ENCODE measurements around the gene NTSR2. TPM values are rescaled to one million over a fixed set of nuclear protein-coding genes. Genes with fewer than 3 reads are reported as not detected.

NTSR2 gene
- total and polyA plus RNA-seq, 2 of the 8 experiments (the other 6 are each of a cell fraction or from before 2014, with no cell fraction given): 0.05 TPM; not detected in 1

GRCh38 chr2:11683476-11683875 lies 13.5 kb upstream of the NTSR2 start:
- Histone ChIP-seq H3K9me3 (ENCODE audit: insufficient read depth in 2 of 2, low read depth in 1 of 2, low read length in 1 of 2) (no peaks in the 10 kb centered on the region), H4K5ac (ENCODE audit: insufficient read length, low read depth, low read length) (no peak overlapping the region), H3K79me2 (ENCODE audit: control insufficient read depth in 1 of 2, insufficient read depth in 2 of 2, low read length in 2 of 2) (no peaks in the 10 kb centered on the region), H3K4ac (replicated peaks; ENCODE audit: insufficient read length, low read depth, low read length) (no peak overlapping the region), H3K36me3 (ENCODE audit: control insufficient read depth in 2 of 4, insufficient read depth in 4 of 4, low read length in 3 of 4) (no peaks in the 10 kb centered on the region), H2BK20ac (ENCODE audit: low read length) (no peak overlapping the region), H3K9ac (replicated peaks in 1 of 4; ENCODE audit: extremely low read depth in 1 of 4, low read depth in 3 of 4, low read length in 3 of 4) (no peak overlapping the region), H2BK15ac (ENCODE audit: low read length) (no peak overlapping the region), H3K27ac (ENCODE audit: low read depth, low read length) (no peak overlapping the region), H3K4me1 (replicated peaks in 1 of 4; ENCODE audit: control insufficient read depth in 3 of 4, insufficient read depth in 4 of 4, low read length in 3 of 4) (peaks cover 0 to 4% (median under 1%) of the 10 kb centered on the region in 4 experiments; a peak in 3 of 7 replicates), H4K91ac (replicated peaks; ENCODE audit: insufficient read length, low read length) (no peak overlapping the region), H3K23me2 (ENCODE audit: low read depth, low read length) (no peaks in the 10 kb centered on the region), H2BK120ac (replicated peaks; ENCODE audit: low read depth, low read length) (no peak overlapping the region), H2BK12ac (ENCODE audit: low read depth, low read length) (no peak overlapping the region), H3K23ac (ENCODE audit: insufficient read length) (no peak overlapping the region), H3K79me1 (ENCODE audit: low read depth, low read length) (no peaks in the 10 kb centered on the region), H3K14ac (ENCODE audit: insufficient read length) (no peak overlapping the region), H3K4me2 (ENCODE audit: insufficient read depth in 1 of 2, low read depth in 2 of 2, low read length in 2 of 2) (no peak overlapping the region), H2AFZ (ENCODE audit: low read length) (no peak overlapping the region), H2AK5ac (ENCODE audit: low read depth, low read length) (no peak overlapping the region), H4K20me1 (replicated peaks in 1 of 2; ENCODE audit: control insufficient read depth in 1 of 2, insufficient read depth in 2 of 2, low read length in 2 of 2) (no peaks in the 10 kb centered on the region), H3K4me3 (ENCODE audit: extremely low read depth in 1 of 4, insufficient read depth in 2 of 4, low read depth in 3 of 4, low read length in 4 of 4) (no peak overlapping the region), H3K27me3 (replicated peaks in 1 of 4; ENCODE audit: control insufficient read depth in 3 of 4, extremely low read depth in 1 of 4, insufficient read depth in 3 of 4, low read length in 3 of 4) (peaks cover 0 to 2% (median 0%) of the 10 kb centered on the region in 4 experiments; a peak in 1 of 7 replicates), H3K18ac (ENCODE audit: extremely low read depth, low read length) (no peak overlapping the region), H3K56ac (replicated peaks; ENCODE audit: insufficient read length, low read depth, low read length) (no peak overlapping the region), H2BK5ac (ENCODE audit: low read depth, low read length) (no peak overlapping the region), H4K8ac (ENCODE audit: extremely low read depth, insufficient read depth, low read length) (peak overlapping the region; percentile 9)
- ChIA-PET CTCF (ENCODE audit: partially characterized antibody) (interaction anchor here (0.6 to 8.1 kb wide), 24 partner anchors 9 to 539 kb away, joined by 3 to 91 read pairs (median 4); partner anchors contain the start of genes LPIN1 and NTSR2), POLR2A (ENCODE audit: partially characterized antibody) (no interaction called here)
- no peak for DNase-seq (ENCODE audit: low read depth in 1 of 2, low spot score in 2 of 2)
- 67% methylated on average over 9 of the region's 9 CpGs; no CpG with 5 or more reads in 1 of the 2 experiments for WGBS, 2 experiments (ENCODE audit: extremely low coverage in 1 of 2, insufficient coverage in 1 of 2, insufficient read length in 1 of 2, insufficient replicate concordance in 2 of 2, low coverage in 1 of 2, low lambda C conversion rate in 2 of 2, missing lambda C conversion rate in 1 of 2)
- FAIRE-seq: no peak
- TF ChIP-seq FOSL1 (IDR thresholded peaks at IDR 0.05; ENCODE audit: insufficient read depth, low read depth, low read length): no peak
- no peak for TF ChIP-seq JUND (IDR thresholded peaks at IDR 0.05; ENCODE audit: low read length)
- no peak for TF ChIP-seq ATF3 (IDR thresholded peaks at IDR 0.05; ENCODE audit: insufficient read depth, low read depth, low read length)
- TF ChIP-seq TAF1 (IDR thresholded peaks at IDR 0.05; ENCODE audit: low read depth, low read length): 0 out of 2 replicates have a peak, but pooled peaks have one; percentile 19
- no peak for TF ChIP-seq SP1 (IDR thresholded peaks at IDR 0.05; ENCODE audit: low read depth, low read length)
- TF ChIP-seq CEBPB (IDR thresholded peaks at IDR 0.05; ENCODE audit: low read depth, low read length): no peak
- TF ChIP-seq EGR1 (IDR thresholded peaks at IDR 0.05; ENCODE audit: borderline replicate concordance, low read depth, low read length): no peak
- no peak for TF ChIP-seq HDAC2 (IDR thresholded peaks at IDR 0.05; ENCODE audit: borderline replicate concordance in 1 of 2, low read depth in 2 of 2, low read length in 2 of 2)
- TF ChIP-seq, protein P1, sequence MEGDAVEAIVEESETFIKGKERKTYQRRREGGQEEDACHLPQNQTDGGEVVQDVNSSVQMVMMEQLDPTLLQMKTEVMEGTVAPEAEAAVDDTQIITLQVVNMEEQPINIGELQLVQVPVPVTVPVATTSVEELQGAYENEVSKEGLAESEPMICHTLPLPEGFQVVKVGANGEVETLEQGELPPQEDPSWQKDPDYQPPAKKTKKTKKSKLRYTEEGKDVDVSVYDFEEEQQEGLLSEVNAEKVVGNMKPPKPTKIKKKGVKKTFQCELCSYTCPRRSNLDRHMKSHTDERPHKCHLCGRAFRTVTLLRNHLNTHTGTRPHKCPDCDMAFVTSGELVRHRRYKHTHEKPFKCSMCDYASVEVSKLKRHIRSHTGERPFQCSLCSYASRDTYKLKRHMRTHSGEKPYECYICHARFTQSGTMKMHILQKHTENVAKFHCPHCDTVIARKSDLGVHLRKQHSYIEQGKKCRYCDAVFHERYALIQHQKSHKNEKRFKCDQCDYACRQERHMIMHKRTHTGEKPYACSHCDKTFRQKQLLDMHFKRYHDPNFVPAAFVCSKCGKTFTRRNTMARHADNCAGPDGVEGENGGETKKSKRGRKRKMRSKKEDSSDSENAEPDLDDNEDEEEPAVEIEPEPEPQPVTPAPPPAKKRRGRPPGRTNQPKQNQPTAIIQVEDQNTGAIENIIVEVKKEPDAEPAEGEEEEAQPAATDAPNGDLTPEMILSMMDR (IDR thresholded peaks at IDR 0.05; ENCODE audit: control extremely low read depth in 1 of 3, insufficient read depth in 1 of 3, low read depth in 1 of 3, low read length in 3 of 3): peak in 2 of 3 experiments; percentile 26 to 33; a peak in 2 of 4 replicates
- TF ChIP-seq SIX5 (IDR thresholded peaks at IDR 0.05; ENCODE audit: low read depth, low read length): no peak
